K562 (cell line): ENCODE data around the gene HOXB5. TPM values are rescaled to one million over a fixed set of nuclear protein-coding genes. Genes with fewer than 3 reads are reported as not detected.

Experiments used
- ATF7 ChIP-seq: fragments of 450-650 bp; IDR thresholded peaks from 2 replicates; pipeline ENCODE4 v1.7.1; 2014; ENCODE audit warnings: mild to moderate bottlenecking, moderate library complexity
- BHLHE40 ChIP-seq: IDR thresholded peaks from 2 replicates; pipeline ENCODE4 v1.6.1; 2011; ENCODE audit warnings: low read length, improper control_type of control experiment
- BRCA1 ChIP-seq, 2 experiments: fragments of 450-650 bp in 1 of 2; sonication (generic) in 1 of 2; formaldehyde crosslinking in 1 of 2; IDR thresholded peaks; 2 replicates each; pipeline versions ENCODE4 v1.5.0 to v1.6.1; 2017 to 2020; ENCODE audit warnings: mild to moderate bottlenecking in 1 of 2, missing genetic modification reagents in 1 of 2
- EHMT2 ChIP-seq: fragments of 450-650 bp; IDR thresholded peaks from 2 replicates; pipeline ENCODE4 v1.6.1; 2018; ENCODE audit warnings: antibody characterized with exemption
- ETS1 ChIP-seq: conservative IDR thresholded peaks from 2 replicates; pipeline ENCODE4 v1.6.1; 2011; ENCODE audit warnings: low read depth, mild to moderate bottlenecking, low read length; ENCODE audit not compliant: control insufficient read depth
- GABPA ChIP-seq: fragments of 200-800 bp; sonication (Bioruptor generic); conservative IDR thresholded peaks from 2 replicates; pipeline ENCODE4 v1.6.1; 2016; ENCODE audit warnings: low read depth, missing genetic modification characterization, missing compliant biosample characterization
- GTF2E2 ChIP-seq: fragments of 200-800 bp; sonication (Bioruptor generic); IDR thresholded peaks from 2 replicates; pipeline ENCODE4 v1.6.1; 2016; ENCODE audit warnings: missing genetic modification characterization, missing compliant biosample characterization
- HMGXB4 ChIP-seq: sonication (generic); formaldehyde crosslinking; IDR thresholded peaks from 2 replicates; pipeline ENCODE4 v1.8.1; 2023; ENCODE audit warnings: mild to moderate bottlenecking, missing genetic modification reagents
- MLX ChIP-seq, 2 experiments: fragments of 450-650 bp in 1 of 2; sonication (generic) in 1 of 2; formaldehyde crosslinking; conservative IDR thresholded peaks; 2 replicates each; pipeline versions ENCODE4 v1.4.0 to v1.8.1; 2020 to 2022; ENCODE audit warnings: mild to moderate bottlenecking in 1 of 2, missing genetic modification reagents in 1 of 2
- RNF219 ChIP-seq: fragments of 250-450 bp; sonication (Bioruptor Pico); IDR thresholded peaks from 2 replicates; pipeline ENCODE4 v1.5.0; 2022; ENCODE audit warnings: mild to moderate bottlenecking
- SMC3 ChIP-seq: conservative IDR thresholded peaks from 2 replicates; pipeline ENCODE4 v1.6.1; 2011; ENCODE audit warnings: low read depth, low read length, improper control_type of control experiment; ENCODE audit not compliant: insufficient read depth
- SPI1 ChIP-seq: IDR thresholded peaks from 2 replicates; pipeline ENCODE4 v1.6.1; 2011; ENCODE audit warnings: low read depth, low read length, control low read depth, borderline replicate concordance
- SRSF3 ChIP-seq: fragments of 200-400 bp; formaldehyde crosslinking; IDR thresholded peaks from 2 replicates; pipeline ENCODE4 v1.6.1; 2016; ENCODE audit warnings: mild to moderate bottlenecking, low read length, moderate library complexity; ENCODE audit not compliant: insufficient read depth
- TGIF2 ChIP-seq: sonication (generic); formaldehyde crosslinking; IDR thresholded peaks from 2 replicates; pipeline ENCODE4 v1.8.1; 2022; ENCODE audit warnings: mild to moderate bottlenecking, missing genetic modification reagents, moderate library complexity
- ZC3H8 ChIP-seq: fragments of 450-650 bp; IDR thresholded peaks from 2 replicates; pipeline ENCODE4 v1.6.1; 2017
- ZNF695 ChIP-seq: fragments of 450-650 bp; formaldehyde crosslinking; IDR thresholded peaks from 2 replicates; pipeline ENCODE4 v1.4.0; 2020; ENCODE audit warnings: mild to moderate bottlenecking, moderate library complexity
- polyA plus RNA-seq, 8 experiments: library from polyadenylated mRNA; depleted of rRNA in 4 of 8; stranded (reverse) in 5 of 8; unstranded in 3 of 8; fragments of >200 nt; fragmentation: Nextera tagmentation in 2 of 8; fragmentation: Illumina TruSeq in 1 of 8; extraction: Ambion mirVana in 2 of 8; extraction: Trizol in 1 of 8; gene quantifications; 2 replicates each; pipeline versions ENCODE4 v1.2.1 to v1.2.3, GENCODE V29; 2011 to 2014; ENCODE audit warnings: inconsistent platforms in 1 of 8, missing spikeins in 1 of 8
- total RNA-seq, 7 experiments: library from RNA; depleted of rRNA in 6 of 7; stranded (reverse); fragments of >200 nt in 6 of 7; fragmentation: Illumina TruSeq in 2 of 7; extraction: Trizol in 2 of 7; gene quantifications; 2 replicates each; pipeline versions ENCODE4 v1.2.1 to v1.2.3, GENCODE V29; 2011 to 2021; ENCODE audit warnings: low replicate concordance in 1 of 7
- TF ChIP-seq, protein P1 (sequence below), 3 experiments: fragments of 200-800 bp in 1 of 3; sonication (Bioruptor generic) in 1 of 3; sonication (generic) in 1 of 3; formaldehyde crosslinking in 1 of 3; IDR thresholded peaks; 2 replicates each; pipeline versions ENCODE4 v1.6.1 to v1.8.0; 2016 to 2022; ENCODE audit warnings: mild to moderate bottlenecking in 2 of 3, missing compliant biosample characterization in 2 of 3, missing genetic modification characterization in 2 of 3, missing genetic modification reagents in 1 of 3
- TF ChIP-seq, protein P2 (sequence below): fragments of 250-450 bp; sonication (Bioruptor Pico); IDR thresholded peaks from 2 replicates; pipeline ENCODE4 v1.8.0; 2022; ENCODE audit warnings: inconsistent platforms, mild to moderate bottlenecking, moderate library complexity, borderline replicate concordance

Gene HOXB5
- total and polyA plus RNA-seq, 9 of the 15 experiments (the other 6 are each of a cell fraction or from before 2014, with no cell fraction given): 0.24 to 2.7 (median 0.65) TPM

- no peak for TF ChIP-seq HMGXB4 (CRISPR knock-in tag)
- no peak for TF ChIP-seq SMC3
- no peak for TF ChIP-seq ATF7
- TF ChIP-seq RNF219 (CRISPR knock-in tag): no peak
- peak; percentile 67; the same call in 1 of the 2 replicates for TF ChIP-seq GTF2E2 (tag)
- no peak for TF ChIP-seq SRSF3
- no peak for TF ChIP-seq GABPA (tag)
- no peak for TF ChIP-seq ZNF695
- no peak for TF ChIP-seq EHMT2
- TF ChIP-seq, protein P1, sequence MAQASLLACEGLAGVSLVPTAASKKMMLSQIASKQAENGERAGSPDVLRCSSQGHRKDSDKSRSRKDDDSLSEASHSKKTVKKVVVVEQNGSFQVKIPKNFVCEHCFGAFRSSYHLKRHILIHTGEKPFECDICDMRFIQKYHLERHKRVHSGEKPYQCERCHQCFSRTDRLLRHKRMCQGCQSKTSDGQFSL (CRISPR knock-in tag; IDR thresholded peaks at IDR 0.05): no peak
- TF ChIP-seq, protein P1 (tag; IDR thresholded peaks at IDR 0.05): no peak
- TF ChIP-seq, protein P2, sequence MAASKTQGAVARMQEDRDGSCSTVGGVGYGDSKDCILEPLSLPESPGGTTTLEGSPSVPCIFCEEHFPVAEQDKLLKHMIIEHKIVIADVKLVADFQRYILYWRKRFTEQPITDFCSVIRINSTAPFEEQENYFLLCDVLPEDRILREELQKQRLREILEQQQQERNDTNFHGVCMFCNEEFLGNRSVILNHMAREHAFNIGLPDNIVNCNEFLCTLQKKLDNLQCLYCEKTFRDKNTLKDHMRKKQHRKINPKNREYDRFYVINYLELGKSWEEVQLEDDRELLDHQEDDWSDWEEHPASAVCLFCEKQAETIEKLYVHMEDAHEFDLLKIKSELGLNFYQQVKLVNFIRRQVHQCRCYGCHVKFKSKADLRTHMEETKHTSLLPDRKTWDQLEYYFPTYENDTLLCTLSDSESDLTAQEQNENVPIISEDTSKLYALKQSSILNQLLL: no peak
- TF ChIP-seq TGIF2 (CRISPR knock-in tag): no peak
- peak; percentile 58; the same call in 1 of the 2 replicates for TF ChIP-seq SPI1
- no peak for TF ChIP-seq ZC3H8
- no peak for TF ChIP-seq BRCA1 (IDR thresholded peaks at IDR 0.05)
- no peak for TF ChIP-seq BRCA1 (CRISPR knock-in tag; IDR thresholded peaks at IDR 0.05)
- TF ChIP-seq MLX (CRISPR knock-in tag; conservative IDR thresholded peaks at IDR 0.05): no peak
- no peak for TF ChIP-seq BHLHE40
- no peak for TF ChIP-seq ETS1
Observed at GRCh38 chr17:48579760-48580554, 13.6 kb downstream of the HOXB5 start (continued).
